ENCODE measurements around the gene MAPKAP1. TPM values are rescaled to one million over a fixed set of nuclear protein-coding genes. Genes with fewer than 3 reads are reported as not detected.

The MAPKAP1 gene
- total RNA-seq, 1 donor from 2014 or later = 63.4 TPM

- H3K4me3 Mint-ChIP-seq = no peak overlapping the region
- no peak for DNase-seq (ENCODE audit: low read depth, low spot score)
- no peaks in the 10 kb centered on the region for H3K27me3 Mint-ChIP-seq (ENCODE audit: low read depth)
- peaks cover 8% of the 10 kb centered on the region for H3K4me1 Mint-ChIP-seq
- no peaks in the 10 kb centered on the region for H3K9me3 Mint-ChIP-seq
- no peaks in the 10 kb centered on the region for H3K36me3 Mint-ChIP-seq (ENCODE audit: low read depth)
- peak; percentile 56 for TF ChIP-seq CTCF (conservative IDR thresholded peaks at IDR 0.05)
- no peak overlapping the region for H3K27ac Mint-ChIP-seq (ENCODE audit: unreplicated experiment)
Measured at GRCh38 chr9:125428060-125428901, 278.7 kb downstream of the MAPKAP1 start.

DNA sequence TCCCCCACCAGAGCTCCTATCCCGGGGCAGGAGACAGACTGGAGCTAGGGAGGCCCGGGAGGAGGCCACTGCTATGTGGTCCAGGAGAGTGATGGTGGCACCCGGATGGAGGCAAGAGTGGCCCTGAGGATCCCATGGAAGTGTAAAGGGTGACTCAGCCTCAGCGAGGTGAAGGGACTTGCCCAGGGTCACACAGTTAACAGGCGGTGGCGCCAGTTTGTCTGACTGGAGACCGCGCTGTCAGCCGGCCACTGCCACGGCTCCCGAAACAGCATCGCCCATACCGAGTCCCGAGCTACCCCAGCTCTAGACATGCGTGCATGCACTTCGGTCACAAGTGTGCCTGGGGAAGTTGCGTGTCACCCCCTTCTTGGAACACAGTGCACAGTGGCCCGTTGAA, 279.5 kb downstream of the MAPKAP1 start:
- H3K27me3 Mint-ChIP-seq (ENCODE audit: low read depth) = no peaks in the 10 kb centered on the region
- H3K27ac Mint-ChIP-seq (ENCODE audit: unreplicated experiment) = no peak overlapping the region
- TF ChIP-seq CTCF (conservative IDR thresholded peaks at IDR 0.05) = no peak
- no peaks in the 10 kb centered on the region for H3K36me3 Mint-ChIP-seq (ENCODE audit: low read depth)
- H3K9me3 Mint-ChIP-seq = no peaks in the 10 kb centered on the region
- peaks cover 8% of the 10 kb centered on the region for H3K4me1 Mint-ChIP-seq
- H3K4me3 Mint-ChIP-seq = no peak overlapping the region
- no peak for DNase-seq (ENCODE audit: low read depth, low spot score)

- peaks cover 8% of the 10 kb centered on the region for H3K4me1 Mint-ChIP-seq
- H3K27ac Mint-ChIP-seq (ENCODE audit: unreplicated experiment) = no peak overlapping the region
- H3K27me3 Mint-ChIP-seq (ENCODE audit: low read depth) = no peaks in the 10 kb centered on the region
- H3K9me3 Mint-ChIP-seq = no peaks in the 10 kb centered on the region
- H3K4me3 Mint-ChIP-seq = no peak overlapping the region
- DNase-seq (ENCODE audit: low read depth, low spot score) = no peak
- TF ChIP-seq CTCF (conservative IDR thresholded peaks at IDR 0.05) = no peak
- H3K36me3 Mint-ChIP-seq (ENCODE audit: low read depth) = no peaks in the 10 kb centered on the region
Measured at GRCh38 chr9:125426926-125427325, 280.1 kb downstream of the MAPKAP1 start.

GRCh38 chr9:125425901-125426515, 281.0 kb downstream of the MAPKAP1 start:
- H3K36me3 Mint-ChIP-seq (ENCODE audit: low read depth) = no peaks in the 10 kb centered on the region
- TF ChIP-seq CTCF (conservative IDR thresholded peaks at IDR 0.05) = no peak
- H3K27ac Mint-ChIP-seq (ENCODE audit: unreplicated experiment) = no peak overlapping the region
- no peak for DNase-seq (ENCODE audit: low read depth, low spot score)
- peaks cover 8% of the 10 kb centered on the region for H3K4me1 Mint-ChIP-seq
- H3K4me3 Mint-ChIP-seq = no peak overlapping the region
- H3K27me3 Mint-ChIP-seq (ENCODE audit: low read depth) = no peaks in the 10 kb centered on the region
- no peaks in the 10 kb centered on the region for H3K9me3 Mint-ChIP-seq

DNA sequence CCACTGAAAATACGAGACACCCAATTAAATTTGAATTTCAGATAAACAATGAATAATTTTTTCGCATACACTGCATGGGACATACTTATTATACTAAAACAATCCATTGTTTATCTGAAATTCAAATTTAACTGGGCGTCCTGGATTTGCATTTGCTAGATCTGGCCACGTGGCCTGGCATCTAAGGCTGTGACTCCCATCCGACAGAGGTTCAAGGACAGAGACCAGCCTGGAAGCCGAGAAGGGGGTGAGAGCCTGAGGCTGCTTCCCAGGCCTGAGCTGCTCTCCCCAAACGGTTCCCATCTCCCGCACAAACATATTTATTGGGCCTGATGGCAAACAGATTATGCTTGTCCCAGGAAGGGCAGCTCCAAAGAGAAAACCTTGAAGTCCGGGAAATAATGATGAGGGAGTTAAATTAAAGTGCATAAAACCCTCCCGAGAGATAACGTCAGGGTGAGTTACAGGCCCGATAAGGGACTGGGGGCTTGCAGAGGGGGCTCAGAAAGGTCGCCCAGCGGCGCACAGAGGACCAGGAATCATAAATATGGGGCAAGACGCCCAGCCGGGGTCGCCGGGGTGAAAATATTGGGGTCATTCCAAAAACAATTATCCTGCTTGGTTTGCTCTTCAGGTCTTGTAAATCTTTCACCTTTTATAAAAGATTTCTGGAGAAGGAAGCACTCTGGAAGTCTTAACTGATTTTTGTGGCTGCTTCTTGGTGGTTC, 281.7 kb downstream of the MAPKAP1 start:
- no peak for DNase-seq (ENCODE audit: low read depth, low spot score)
- H3K27me3 Mint-ChIP-seq (ENCODE audit: low read depth) = no peaks in the 10 kb centered on the region
- no peak overlapping the region for H3K27ac Mint-ChIP-seq (ENCODE audit: unreplicated experiment)
- H3K4me3 Mint-ChIP-seq = no peak overlapping the region
- H3K9me3 Mint-ChIP-seq = no peaks in the 10 kb centered on the region
- no peaks in the 10 kb centered on the region for H3K36me3 Mint-ChIP-seq (ENCODE audit: low read depth)
- TF ChIP-seq CTCF (conservative IDR thresholded peaks at IDR 0.05) = no peak
- H3K4me1 Mint-ChIP-seq = peaks cover 8% of the 10 kb centered on the region

All from neural crest cell (in vitro differentiated cells).